HG03045 (cell line): ENCODE data around the gene ACBD4.

ENCODE experiments used
- ATAC-seq: cut with Tn5 transposase; IDR thresholded peaks from one replicate; pipeline ENCODE4 v1.9.1; 2021; ENCODE audit warnings: mild to moderate bottlenecking, moderate library complexity; ENCODE audit not compliant: unreplicated experiment

ACBD4 gene

GRCh38 chr17:45104029-45104428 lies 31.5 kb upstream of the ACBD4 start:
- ATAC-seq = no peak

GRCh38 chr17:45104497-45104896 lies 31.0 kb upstream of the ACBD4 start:
- no peak for ATAC-seq

GRCh38 chr17:45104907-45105624 lies 30.4 kb upstream of the ACBD4 start:
- ATAC-seq = no peak

GRCh38 chr17:45106096-45106495 lies 29.4 kb upstream of the ACBD4 start:
- no peak for ATAC-seq

GRCh38 chr17:45106582-45106981 lies 28.9 kb upstream of the ACBD4 start:
- ATAC-seq = no peak

GRCh38 chr17:45107293-45108010 lies 28.0 kb upstream of the ACBD4 start:
- no peak for ATAC-seq

- no peak for ATAC-seq
These were observed 27.4 kb upstream of the ACBD4 start for GRCh38 chr17:45108051-45108450.

- ATAC-seq = no peak
These were observed 26.6 kb upstream of the ACBD4 start for GRCh38 chr17:45108595-45109521.

GRCh38 chr17:45110676-45111611 lies 24.5 kb upstream of the ACBD4 start:
- no peak for ATAC-seq

- ATAC-seq = no peak
These were observed 23.6 kb upstream of the ACBD4 start for GRCh38 chr17:45111850-45112249.

GRCh38 chr17:45112559-45113423 lies 22.7 kb upstream of the ACBD4 start:
- no peak for ATAC-seq

- no peak for ATAC-seq
These were observed 22.1 kb upstream of the ACBD4 start for GRCh38 chr17:45113424-45113754.

- ATAC-seq = no peak
These were observed 21.2 kb upstream of the ACBD4 start for GRCh38 chr17:45114117-45114932.

GRCh38 chr17:45115015-45115625 lies 20.4 kb upstream of the ACBD4 start:
- no peak for ATAC-seq

- ATAC-seq = no peak
These were observed 19.6 kb upstream of the ACBD4 start for GRCh38 chr17:45115871-45116270.

- ATAC-seq = no peak
These were observed 19.0 kb upstream of the ACBD4 start for GRCh38 chr17:45116434-45117016.

- no peak for ATAC-seq
These were observed 18.2 kb upstream of the ACBD4 start for GRCh38 chr17:45117334-45117733.
